ENCODE measurements around the gene VPS18. TPM values are rescaled to one million over a fixed set of nuclear protein-coding genes. Genes with fewer than 3 reads are reported as not detected.
A peak's percentile ranks its signal among the peaks of the same experiment; 100 is the strongest.

The VPS18 gene
- total RNA-seq, 2 experiments from 2014 or later: 12.1 to 13.2 TPM

DNA sequence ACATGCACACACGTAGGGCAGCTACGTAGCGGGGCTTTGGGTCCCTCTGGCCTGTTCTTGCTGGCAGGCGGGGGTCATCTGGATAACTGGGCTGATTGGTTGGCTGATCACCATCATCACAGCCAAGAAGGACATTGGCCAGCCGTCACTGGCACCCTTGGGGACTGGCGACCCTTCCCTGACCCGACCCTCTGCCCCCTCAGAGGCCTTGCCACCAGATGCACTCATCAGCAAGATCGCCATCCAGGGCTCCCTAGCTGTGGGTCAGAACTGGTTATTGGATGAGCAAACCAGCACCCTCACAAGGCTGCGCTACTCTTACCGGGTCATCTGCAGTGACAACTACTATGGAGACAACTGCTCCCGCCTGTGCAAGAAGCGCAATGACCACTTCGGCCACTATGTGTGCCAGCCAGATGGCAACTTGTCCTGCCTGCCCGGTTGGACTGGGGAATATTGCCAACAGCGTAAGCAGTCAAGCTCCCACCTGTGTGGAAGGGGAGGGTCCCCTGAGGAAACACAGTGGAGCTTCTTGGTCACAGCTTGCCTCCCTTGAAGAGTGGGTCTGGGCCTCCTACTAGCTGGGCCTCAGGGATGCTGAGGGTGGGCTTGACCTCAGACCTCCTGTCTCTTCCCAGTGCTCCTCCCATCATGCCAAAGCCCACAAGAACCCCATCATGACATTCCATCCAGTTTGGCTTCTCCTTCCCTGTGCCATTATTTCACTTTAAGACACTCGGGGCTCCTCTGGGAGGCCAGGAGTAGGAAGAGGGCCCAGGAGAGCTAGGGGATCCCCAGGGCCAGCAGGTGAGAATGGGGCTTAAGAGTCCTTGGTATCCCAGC is 37.3 kb downstream of the VPS18 start:
- Mint-ChIP-seq H3K9me3 (no peaks in the 10 kb centered on the region), H3K4me1 (peaks cover 27% of the 10 kb centered on the region), H3K27me3 (peaks cover 58% of the 10 kb centered on the region), H3K4me3 (no peak overlapping the region), H3K27ac (no peak overlapping the region), H3K36me3 (no peaks in the 10 kb centered on the region)
- DNase-seq: no peak

DNA sequence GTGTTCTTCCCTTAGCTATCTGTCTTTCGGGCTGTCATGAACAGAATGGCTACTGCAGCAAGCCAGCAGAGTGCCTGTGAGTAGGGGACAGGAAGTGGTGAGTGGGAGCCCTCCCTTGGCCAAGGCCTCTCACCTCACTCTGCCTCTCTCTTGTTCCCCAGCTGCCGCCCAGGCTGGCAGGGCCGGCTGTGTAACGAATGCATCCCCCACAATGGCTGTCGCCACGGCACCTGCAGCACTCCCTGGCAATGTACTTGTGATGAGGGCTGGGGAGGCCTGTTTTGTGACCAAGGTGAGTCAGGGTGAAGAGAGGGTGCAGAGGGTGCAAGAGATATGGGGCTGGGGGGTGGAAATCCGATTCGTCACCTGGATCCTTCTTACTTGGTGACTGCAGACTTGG is 37.9 kb downstream of the VPS18 start:
- DNase-seq: no peak
- no peak overlapping the region for H3K4me3 Mint-ChIP-seq
- H3K9me3 Mint-ChIP-seq: no peaks in the 10 kb centered on the region
- peaks cover 51% of the 10 kb centered on the region for H3K27me3 Mint-ChIP-seq
- peaks cover 21% of the 10 kb centered on the region for H3K4me1 Mint-ChIP-seq
- H3K27ac Mint-ChIP-seq: no peak overlapping the region
- no peaks in the 10 kb centered on the region for H3K36me3 Mint-ChIP-seq

- H3K4me1 Mint-ChIP-seq: peaks cover 19% of the 10 kb centered on the region
- no peak overlapping the region for H3K27ac Mint-ChIP-seq
- no peaks in the 10 kb centered on the region for H3K9me3 Mint-ChIP-seq
- no peak overlapping the region for H3K4me3 Mint-ChIP-seq
- peaks cover 45% of the 10 kb centered on the region for H3K27me3 Mint-ChIP-seq
- no peaks in the 10 kb centered on the region for H3K36me3 Mint-ChIP-seq
- no peak for DNase-seq
These were observed 38.6 kb downstream of the VPS18 start for GRCh38 chr15:40932649-40933516.

DNA sequence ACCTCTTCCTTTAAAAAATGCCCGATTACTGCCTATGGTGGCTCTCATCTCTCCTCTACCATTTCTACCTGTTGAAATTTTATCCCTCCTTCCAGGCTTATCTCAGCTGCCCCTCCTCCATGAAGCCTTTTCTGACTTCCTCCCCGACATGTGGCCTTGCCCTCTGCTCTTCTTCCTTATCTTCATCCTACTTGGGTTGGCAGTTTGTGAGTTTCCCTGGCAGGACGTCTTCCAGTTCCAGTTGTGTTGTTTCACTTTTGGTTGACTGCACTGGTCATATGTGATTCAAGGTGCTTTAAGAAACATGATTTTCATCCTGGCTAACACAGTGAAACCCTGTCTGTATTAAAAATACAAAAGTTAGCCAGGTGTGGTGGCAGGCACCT is 39.3 kb downstream of the VPS18 start:
- Mint-ChIP-seq H3K27ac (no peak overlapping the region), H3K27me3 (peaks cover 40% of the 10 kb centered on the region), H3K4me1 (peaks cover 19% of the 10 kb centered on the region), H3K36me3 (no peaks in the 10 kb centered on the region), H3K4me3 (no peak overlapping the region), H3K9me3 (no peaks in the 10 kb centered on the region)
- no peak for DNase-seq

GRCh38 chr15:40934457-40934856 is 40.2 kb downstream of the VPS18 start:
- H3K4me1 Mint-ChIP-seq: peaks cover 15% of the 10 kb centered on the region
- peaks cover 30% of the 10 kb centered on the region for H3K27me3 Mint-ChIP-seq
- no peak overlapping the region for H3K4me3 Mint-ChIP-seq
- H3K27ac Mint-ChIP-seq: no peak overlapping the region
- no peaks in the 10 kb centered on the region for H3K9me3 Mint-ChIP-seq
- DNase-seq: no peak
- no peaks in the 10 kb centered on the region for H3K36me3 Mint-ChIP-seq

DNA sequence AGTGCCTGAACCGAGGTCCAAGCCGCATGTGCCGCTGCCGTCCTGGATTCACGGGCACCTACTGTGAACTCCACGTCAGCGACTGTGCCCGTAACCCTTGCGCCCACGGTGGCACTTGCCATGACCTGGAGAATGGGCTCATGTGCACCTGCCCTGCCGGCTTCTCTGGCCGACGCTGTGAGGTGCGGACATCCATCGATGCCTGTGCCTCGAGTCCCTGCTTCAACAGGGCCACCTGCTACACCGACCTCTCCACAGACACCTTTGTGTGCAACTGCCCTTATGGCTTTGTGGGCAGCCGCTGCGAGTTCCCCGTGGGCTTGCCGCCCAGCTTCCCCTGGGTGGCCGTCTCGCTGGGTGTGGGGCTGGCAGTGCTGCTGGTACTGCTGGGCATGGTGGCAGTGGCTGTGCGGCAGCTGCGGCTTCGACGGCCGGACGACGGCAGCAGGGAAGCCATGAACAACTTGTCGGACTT is 42.0 kb downstream of the VPS18 start:
- Mint-ChIP-seq H3K36me3 (no peaks in the 10 kb centered on the region), H3K27ac (no peak overlapping the region), H3K9me3 (no peaks in the 10 kb centered on the region), H3K27me3 (peaks cover 12% of the 10 kb centered on the region), H3K4me1 (peaks cover 20% of the 10 kb centered on the region), H3K4me3 (no peak overlapping the region)
- DNase-seq: no peak

DNA sequence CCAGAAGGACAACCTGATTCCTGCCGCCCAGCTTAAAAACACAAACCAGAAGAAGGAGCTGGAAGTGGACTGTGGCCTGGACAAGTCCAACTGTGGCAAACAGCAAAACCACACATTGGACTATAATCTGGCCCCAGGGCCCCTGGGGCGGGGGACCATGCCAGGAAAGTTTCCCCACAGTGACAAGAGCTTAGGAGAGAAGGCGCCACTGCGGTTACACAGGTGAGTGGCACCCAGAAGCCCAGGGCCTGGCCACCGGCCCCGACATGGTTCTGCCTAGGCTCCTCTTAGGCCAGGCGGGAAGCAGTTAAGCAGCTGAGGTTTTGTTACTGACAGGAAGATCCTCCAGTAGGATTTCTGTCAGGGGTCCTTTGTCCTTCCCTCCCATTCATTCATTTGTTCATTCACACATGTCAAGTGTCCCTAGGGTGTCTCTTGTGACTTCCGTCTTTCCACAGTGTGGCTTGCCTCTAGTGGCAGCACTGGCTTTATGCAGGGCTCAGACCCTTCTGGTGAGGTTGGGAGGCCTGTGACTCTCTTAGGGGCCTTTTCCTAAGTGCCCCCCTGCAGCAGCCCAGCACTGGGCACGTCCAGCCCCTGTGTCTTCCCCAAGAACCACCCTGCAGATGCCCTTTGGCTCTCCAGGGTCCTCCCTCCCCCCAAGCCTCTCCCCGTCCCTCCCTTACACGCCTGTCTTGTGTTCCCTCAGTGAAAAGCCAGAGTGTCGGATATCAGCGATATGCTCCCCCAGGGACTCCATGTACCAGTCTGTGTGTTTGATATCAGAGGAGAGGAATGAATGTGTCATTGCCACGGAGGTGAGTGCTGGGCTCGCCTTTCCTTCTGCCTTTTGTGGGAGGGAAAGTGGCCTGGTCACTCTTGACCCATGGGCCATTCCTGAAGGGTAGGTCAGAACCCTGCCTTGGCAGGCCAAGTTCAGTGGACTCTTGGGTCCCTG is 42.7 kb downstream of the VPS18 start:
- peaks cover 5% of the 10 kb centered on the region for H3K27me3 Mint-ChIP-seq
- H3K4me1 Mint-ChIP-seq: peaks cover 17% of the 10 kb centered on the region
- no peak overlapping the region for H3K4me3 Mint-ChIP-seq
- H3K36me3 Mint-ChIP-seq: no peaks in the 10 kb centered on the region
- no peaks in the 10 kb centered on the region for H3K9me3 Mint-ChIP-seq
- H3K27ac Mint-ChIP-seq: no peak overlapping the region
- DNase-seq: no peak

DNA sequence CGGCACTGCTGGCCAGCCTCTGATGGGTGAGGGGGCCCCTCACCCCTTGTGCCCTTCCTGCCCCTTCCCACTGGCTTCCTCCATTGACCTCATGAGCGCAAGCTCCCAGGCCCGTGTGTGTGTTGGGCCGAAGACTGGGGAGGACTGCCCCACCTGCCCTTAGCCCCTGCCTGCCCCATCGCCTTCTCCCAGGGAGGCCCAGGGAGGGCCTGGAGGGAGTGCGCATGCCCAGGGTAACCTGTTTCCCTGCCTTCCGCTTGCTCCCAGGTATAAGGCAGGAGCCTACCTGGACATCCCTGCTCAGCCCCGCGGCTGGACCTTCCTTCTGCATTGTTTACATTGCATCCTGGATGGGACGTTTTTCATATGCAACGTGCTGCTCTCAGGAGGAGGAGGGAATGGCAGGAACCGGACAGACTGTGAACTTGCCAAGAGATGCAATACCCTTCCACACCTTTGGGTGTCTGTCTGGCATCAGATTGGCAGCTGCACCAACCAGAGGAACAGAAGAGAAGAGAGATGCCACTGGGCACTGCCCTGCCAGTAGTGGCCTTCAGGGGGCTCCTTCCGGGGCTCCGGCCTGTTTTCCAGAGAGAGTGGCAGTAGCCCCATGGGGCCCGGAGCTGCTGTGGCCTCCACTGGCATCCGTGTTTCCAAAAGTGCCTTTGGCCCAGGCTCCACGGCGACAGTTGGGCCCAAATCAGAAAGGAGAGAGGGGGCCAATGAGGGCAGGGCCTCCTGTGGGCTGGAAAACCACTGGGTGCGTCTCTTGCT is 43.7 kb downstream of the VPS18 start:
- no peak for DNase-seq
- Mint-ChIP-seq H3K27ac (no peak overlapping the region), H3K4me3 (no peak overlapping the region), H3K36me3 (no peaks in the 10 kb centered on the region), H3K9me3 (no peaks in the 10 kb centered on the region), H3K4me1 (peaks cover 23% of the 10 kb centered on the region), H3K27me3 (no peaks in the 10 kb centered on the region)

- Mint-ChIP-seq H3K36me3 (no peaks in the 10 kb centered on the region), H3K9me3 (no peaks in the 10 kb centered on the region), H3K27me3 (no peaks in the 10 kb centered on the region), H3K4me1 (peaks cover 28% of the 10 kb centered on the region), H3K27ac (no peak overlapping the region), H3K4me3 (no peak overlapping the region)
- DNase-seq: no peak
These were observed 44.3 kb downstream of the VPS18 start for GRCh38 chr15:40938536-40938870.

DNA sequence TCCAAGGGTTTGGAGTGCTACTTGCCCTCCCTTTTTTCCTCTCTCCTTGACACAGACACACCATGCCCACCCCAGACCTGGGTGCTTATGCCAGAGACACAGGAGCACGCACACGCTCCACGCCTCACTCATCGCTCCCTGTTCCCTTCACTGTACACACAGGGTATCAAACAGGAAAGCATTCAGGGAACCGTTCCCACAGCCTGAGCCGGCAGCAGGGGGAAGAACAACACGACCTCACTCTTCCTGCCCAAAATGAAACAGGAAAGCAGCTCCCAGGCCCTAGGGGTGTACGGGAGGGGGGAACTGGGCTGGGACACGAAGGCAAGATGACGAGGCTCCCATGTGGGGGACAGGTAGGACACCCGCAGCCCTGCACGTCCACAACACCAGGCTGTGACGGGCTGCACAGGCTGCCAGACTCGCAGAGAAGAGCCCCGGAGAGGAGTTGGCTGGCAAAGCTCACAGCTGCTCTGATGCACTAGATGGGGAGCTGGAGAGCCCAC is 46.1 kb downstream of the VPS18 start:
- Mint-ChIP-seq H3K4me3 (peak overlapping the region; percentile 9), H3K9me3 (no peaks in the 10 kb centered on the region), H3K4me1 (peaks cover 28% of the 10 kb centered on the region), H3K27ac (peak overlapping the region; percentile 4), H3K27me3 (no peaks in the 10 kb centered on the region), H3K36me3 (no peaks in the 10 kb centered on the region)
- no peak for DNase-seq

- H3K9me3 Mint-ChIP-seq: no peaks in the 10 kb centered on the region
- peak overlapping the region; percentile 73 for H3K27ac Mint-ChIP-seq
- no peaks in the 10 kb centered on the region for H3K36me3 Mint-ChIP-seq
- H3K4me3 Mint-ChIP-seq: peak overlapping the region; percentile 68
- peaks cover 32% of the 10 kb centered on the region for H3K4me1 Mint-ChIP-seq
- no peak for DNase-seq
- no peaks in the 10 kb centered on the region for H3K27me3 Mint-ChIP-seq
These were observed 46.8 kb downstream of the VPS18 start for GRCh38 chr15:40941068-40941527.

DNA sequence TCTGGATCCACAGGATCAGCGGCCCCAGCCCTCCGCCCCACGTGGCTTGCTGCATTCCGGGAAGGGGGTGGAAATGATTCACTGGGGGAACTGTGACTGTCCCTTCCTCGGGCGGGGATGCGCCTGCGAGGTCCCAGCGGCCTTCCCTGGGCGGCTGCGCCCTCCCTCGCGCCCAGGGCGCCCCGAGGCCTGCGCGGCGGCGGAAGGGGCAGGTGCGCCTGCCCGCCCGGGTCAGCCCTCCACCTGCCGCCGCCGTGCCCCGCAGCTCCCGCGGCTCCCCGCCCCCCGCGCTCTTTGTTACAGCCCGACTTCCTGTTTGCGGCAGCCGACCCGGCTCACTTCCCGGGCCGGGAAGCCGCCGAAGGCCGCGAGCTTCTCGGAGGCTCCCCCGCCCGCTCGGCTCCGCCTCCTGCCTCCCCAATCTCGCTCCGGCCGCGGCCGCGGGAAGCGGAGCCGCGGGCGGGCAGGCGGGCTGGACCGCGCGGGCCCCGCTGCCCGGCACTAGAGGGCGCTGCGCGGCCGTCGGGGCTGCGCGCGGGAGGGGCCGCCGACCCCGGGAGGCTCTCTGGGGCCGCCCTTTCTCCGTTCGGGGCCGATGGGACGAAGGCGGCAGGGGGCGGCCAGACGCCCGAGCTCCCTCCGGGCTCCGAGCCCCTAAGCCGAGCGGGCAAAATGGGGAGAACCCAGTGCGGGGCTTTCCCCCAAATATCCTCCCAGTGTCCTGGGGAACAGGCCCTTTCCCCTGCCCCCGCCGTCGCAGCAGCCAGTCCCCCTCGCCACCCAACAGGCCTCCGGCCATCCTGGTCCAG is 47.5 kb downstream of the VPS18 start:
- Mint-ChIP-seq H3K9me3 (no peaks in the 10 kb centered on the region), H3K27ac (peak overlapping the region; percentile 73), H3K27me3 (no peaks in the 10 kb centered on the region), H3K4me3 (peak overlapping the region; percentile 81), H3K4me1 (peaks cover 33% of the 10 kb centered on the region), H3K36me3 (no peaks in the 10 kb centered on the region)
- DNase-seq: peak; percentile 80

DNA sequence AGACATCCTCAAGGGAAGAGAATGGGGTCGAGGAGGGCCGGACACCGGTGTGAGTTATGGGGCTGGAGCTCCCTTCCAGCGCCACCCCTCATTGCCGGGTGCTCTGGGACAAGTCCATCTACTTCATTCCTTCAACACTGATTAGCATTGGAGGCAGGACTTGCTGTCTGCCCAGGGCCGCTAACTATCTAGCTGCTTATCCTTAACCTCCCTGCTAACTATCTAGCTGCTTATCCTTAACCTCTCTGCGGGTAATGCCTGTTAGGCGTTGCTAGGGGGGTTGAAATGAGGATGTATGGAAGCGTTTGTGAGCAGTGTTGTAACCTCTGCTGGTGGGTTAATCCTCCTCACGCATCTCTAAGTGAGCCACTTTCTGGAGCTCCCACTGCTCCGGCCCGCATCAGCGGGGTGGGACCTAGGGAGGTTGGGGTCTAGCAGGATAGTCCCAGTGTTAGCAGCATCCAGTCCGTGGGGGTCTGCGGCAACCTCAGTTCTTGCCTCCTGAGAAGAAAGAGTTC is 48.1 kb downstream of the VPS18 start:
- Mint-ChIP-seq H3K27ac (peak overlapping the region; percentile 61), H3K9me3 (no peaks in the 10 kb centered on the region), H3K4me1 (peaks cover 33% of the 10 kb centered on the region), H3K27me3 (no peaks in the 10 kb centered on the region), H3K36me3 (no peaks in the 10 kb centered on the region), H3K4me3 (peak overlapping the region; percentile 81)
- no peak for DNase-seq

All from activated naive CD8-positive, alpha-beta T cell treated with anti-CD3 and anti-CD28 coated beads for 36 hours (primary cell).